AG20443 (cell line): ENCODE measurements around the gene TRAPPC14.

ENCODE experiments used
- DNase-seq: peaks from one replicate; pipeline ENCODE4 v3.0.0; 2012; ENCODE audit warnings: low spot score, mixed read lengths

Gene TRAPPC14

DNA sequence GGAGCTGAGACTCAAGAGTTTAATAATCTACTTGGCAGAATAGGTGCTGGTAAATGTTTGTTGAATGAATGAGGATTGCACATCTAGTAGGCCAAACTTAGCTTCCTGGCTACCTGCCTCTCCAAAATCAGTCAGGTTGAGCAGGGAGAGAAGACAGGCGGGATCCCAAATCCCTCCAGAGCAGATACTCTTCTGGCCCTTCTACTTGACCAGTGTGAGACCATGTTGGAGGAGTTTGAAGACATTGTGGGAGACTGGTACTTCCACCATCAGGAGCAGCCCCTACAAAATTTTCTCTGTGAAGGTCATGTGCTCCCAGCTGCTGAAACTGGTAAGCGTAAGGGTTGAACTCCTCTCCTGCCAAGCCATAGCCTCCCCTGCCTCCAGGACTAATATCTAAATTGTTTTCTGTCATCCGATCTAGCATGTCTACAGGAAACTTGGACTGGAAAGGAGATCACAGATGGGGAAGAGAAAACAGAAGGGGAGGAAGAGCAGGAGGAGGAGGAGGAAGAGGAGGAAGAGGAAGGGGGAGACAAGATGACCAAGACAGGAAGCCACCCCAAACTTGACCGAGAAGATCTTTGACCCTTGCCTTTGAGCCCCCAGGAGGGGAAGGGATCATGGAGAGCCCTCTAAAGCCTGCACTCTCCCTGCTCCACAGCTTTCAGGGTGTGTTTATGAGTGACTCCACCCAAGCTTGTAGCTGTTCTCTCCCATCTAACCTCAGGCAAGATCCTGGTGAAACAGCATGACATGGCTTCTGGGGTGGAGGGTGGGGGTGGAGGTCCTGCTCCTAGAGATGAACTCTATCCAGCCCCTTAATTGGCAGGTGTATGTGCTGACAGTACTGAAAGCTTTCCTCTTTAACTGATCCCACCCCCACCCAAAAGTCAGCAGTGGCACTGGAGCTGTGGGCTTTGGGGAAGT is 34.0 kb downstream of the TRAPPC14 start:
- DNase-seq: no peak

DNA sequence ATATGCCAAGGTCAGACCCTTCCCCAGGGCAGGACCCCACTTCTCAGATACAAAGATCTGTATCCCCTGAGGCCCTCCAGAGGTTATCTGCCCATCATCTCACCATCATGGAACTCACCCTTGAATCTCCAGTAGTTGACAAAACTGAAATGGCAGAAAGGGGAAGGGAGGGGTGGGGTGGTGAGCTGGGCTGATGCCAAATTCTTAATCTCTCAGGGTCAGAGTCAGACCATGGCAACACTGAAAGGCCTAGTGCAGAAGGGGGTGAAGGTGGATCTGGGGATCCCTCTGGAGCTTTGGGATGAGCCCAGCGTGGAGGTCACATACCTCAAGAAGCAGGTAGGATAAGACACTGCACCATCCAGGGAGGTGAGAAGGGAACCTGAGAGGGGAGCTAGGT is 36.0 kb downstream of the TRAPPC14 start:
- DNase-seq: no peak

DNA sequence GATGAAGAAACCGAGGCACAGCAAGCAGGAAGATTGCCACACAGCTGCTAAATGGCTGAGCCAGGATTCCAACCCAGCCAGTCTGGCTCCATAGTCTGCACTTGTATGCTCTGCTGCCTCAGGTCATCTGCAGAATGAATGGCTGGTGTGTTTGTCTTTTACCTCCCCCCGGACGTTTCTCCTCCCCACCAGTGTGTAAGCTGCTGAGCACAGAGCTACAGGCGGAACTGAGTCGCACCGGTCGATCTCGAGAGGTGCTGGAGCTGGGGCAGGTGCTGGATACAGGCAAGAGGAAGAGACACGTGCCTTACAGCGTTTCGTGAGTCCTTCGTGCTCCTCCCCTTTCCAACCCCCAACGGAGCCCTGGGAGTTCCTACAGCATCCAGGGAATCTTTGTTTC is 36.5 kb downstream of the TRAPPC14 start:
- DNase-seq: no peak

DNA sequence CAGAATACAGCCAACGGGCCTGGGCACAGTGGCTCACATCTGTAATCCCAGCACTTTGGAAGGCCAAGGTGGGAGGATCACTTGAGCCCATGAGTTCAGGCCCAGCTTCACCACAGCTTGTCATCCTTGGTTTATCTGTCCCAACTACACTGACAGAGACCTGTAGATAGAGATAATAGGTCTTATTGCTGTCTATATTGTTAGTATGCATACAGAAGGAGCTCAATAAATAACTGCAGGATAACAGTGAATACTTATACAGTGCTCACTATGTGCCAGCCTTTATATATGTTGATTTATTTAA is 37.8 kb downstream of the TRAPPC14 start:
- DNase-seq: no peak

DNA sequence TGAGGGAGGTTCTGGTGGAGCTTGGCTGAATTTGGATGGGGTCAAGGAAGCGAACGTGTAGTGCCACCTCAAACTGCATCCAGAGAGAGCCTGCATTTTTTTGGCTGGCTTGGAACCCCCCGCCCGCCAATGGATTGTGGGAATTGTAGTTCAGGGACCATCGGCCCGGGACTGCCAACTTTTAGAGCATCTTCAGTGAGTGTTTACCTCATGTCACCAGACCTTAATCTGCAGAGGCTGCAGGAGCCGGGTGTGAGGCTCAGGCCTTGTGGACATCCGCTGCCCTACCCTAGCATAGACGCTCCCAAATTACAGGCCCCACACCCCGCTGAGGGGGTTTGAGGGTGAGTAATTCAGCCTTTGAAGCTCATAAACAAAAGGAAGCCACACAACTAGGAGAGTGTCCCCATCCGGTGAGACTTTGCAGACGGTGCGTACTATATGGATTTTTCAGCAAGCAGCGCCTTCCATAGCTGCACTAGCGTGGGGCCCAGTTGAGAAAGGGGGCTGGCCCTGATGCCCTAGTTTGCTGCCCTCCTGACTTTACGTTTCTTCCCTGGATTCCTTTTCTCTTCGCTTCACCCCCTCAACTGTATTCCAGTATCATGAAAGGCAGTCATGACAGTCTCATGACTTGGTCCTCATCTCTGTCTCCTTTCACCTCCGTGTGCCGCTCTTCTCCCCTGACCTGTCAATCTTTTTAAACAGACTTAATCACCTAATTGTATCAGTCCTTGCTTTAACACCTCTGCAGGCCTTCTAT is 38.4 kb downstream of the TRAPPC14 start:
- peak; percentile 82 for DNase-seq

DNA sequence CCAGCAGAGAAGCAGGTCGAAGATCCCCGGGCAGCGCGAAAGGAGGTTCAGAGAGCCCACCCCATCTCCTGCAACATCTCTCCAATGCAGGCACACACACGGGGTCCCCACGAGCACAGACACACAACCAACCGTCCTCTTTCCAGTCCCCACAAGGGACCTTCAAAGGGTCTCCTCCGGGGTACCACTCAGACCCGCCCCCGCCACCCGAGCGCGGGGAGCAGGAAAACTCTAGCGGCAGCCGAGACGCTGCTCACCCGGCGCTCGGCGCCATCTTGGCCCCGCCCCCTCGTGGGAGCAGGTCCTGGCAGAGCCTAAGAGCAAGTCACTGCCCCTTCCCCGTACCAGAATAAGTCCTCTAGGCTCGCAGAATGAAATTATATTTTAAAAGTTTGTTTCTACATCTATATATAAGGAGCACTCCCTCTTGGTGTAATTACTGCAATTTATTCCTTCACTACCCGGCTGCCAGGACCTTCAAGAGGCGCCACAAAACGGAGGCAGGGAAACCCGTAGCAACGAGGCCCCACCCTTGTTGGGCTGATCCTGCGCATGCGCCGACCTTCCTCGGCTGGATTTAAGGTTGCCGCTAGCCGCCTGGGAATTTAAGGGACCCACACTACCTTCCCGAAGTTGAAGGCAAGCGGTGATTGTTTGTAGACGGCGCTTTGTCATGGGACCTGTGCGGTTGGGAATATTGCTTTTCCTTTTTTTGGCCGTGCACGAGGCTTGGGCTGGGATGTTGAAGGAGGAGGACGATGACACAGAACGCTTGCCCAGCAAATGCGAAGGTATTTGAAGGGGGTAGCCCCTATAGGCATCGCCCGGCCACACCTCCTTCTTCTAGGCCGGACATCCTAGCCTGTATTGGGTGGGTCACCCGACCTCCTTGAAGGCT is 39.2 kb downstream of the TRAPPC14 start, which contains the start of the genes CNPY4 and TAF6:
Gene CNPY4, plus strand, starts transcription at position 563 of the 898 bp plus-strand sequence. Its CDS starts 111 bp downstream, at position 674.
Gene TAF6, minus strand, starts transcription at position 287 of the 898 bp plus-strand sequence. CDS start 5,149 bp downstream, outside the sequence.
- DNase-seq: peak; percentile 100

DNA sequence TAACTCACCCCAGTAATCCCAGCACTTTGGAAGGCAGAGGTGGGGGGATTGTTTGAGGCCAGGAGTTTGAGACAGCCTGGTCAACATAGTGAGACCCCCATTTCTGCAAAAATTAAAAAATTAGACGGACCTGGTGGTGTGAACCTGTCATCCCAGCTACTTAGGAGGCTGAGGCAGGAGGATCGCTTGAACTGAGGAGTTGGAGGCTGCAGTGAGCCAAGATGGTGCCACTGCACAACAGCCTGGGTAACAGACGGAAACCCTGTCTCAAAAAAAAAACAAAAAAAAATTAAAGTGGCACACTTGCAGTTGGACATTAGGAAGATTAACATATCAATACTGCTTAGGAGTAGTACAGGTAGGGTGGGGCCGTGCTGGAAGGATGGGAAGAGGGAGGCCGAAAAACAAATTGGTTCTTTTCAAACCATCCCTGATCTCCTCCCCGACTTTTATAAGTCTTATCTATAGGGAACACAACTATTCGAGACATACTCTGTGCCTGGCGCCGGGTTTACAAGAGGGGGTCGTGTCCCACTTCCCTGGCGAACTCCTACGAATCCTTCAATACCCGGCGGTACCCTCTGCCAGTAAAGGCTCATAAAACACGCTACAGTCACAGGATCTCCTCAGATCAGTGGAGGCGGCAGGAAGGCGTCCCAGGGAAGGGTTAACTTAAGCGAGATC is 40.0 kb downstream of the TRAPPC14 start:
- DNase-seq: no peak

DNA sequence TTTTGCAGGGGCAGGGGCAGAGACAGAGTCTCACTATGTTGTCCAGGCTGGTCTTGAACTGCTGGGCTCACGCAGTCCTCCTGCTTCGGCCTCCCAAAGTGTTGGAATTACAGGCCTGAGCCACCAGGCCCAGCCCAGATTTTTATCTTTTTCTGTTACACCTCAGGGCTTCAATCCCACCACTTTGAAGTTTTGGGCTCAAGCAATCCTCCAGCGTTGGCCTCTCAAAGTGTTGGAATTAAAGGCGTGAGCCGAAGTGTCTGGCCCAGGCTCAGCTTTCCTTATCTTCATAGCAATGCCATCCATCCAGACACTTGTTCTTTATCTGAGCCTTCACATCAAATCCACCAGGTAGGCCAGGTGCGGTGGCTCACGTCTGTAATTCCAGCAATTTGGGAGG is 43.5 kb downstream of the TRAPPC14 start:
- DNase-seq: no peak

DNA sequence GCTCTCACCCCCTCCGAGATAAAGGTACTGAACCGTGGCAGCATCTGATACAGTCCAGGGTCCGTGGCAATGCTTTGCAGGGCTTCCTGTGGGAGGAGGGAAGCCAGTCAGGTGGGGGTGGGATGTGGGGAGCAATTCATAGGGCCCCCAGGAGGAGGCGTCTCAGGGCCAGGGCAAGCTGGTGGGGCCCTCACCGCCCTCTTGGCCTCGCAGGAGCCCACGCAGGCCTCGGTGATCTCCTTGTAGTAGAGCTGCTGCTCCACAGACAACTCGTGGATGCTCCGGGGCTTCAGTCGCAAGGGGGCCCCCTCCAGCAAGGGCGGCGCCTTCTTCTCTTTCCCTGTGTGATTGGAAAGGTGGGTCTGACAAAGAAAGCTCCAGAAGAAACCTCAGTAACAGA is 46.6 kb downstream of the TRAPPC14 start:
- DNase-seq: no peak

DNA sequence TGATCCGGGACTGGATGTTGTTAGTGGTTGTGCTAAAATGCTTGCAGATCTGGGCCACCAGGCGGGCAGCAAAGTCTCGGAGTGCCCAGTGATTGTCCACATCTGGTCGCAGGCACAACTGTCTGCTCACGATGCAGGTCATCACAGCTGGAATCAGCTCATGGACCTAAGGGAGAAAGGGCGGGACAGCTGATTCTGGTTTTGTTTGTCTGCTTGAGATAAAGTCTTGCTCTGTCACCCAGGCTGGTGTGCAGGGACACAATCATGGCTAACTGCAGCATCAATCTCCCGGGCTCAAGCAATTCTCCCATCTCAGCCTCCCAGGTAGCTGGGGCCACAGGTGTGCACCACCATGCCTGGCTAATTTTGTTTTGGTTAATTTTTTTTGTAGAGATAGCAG is 47.4 kb downstream of the TRAPPC14 start:
- DNase-seq: no peak

DNA sequence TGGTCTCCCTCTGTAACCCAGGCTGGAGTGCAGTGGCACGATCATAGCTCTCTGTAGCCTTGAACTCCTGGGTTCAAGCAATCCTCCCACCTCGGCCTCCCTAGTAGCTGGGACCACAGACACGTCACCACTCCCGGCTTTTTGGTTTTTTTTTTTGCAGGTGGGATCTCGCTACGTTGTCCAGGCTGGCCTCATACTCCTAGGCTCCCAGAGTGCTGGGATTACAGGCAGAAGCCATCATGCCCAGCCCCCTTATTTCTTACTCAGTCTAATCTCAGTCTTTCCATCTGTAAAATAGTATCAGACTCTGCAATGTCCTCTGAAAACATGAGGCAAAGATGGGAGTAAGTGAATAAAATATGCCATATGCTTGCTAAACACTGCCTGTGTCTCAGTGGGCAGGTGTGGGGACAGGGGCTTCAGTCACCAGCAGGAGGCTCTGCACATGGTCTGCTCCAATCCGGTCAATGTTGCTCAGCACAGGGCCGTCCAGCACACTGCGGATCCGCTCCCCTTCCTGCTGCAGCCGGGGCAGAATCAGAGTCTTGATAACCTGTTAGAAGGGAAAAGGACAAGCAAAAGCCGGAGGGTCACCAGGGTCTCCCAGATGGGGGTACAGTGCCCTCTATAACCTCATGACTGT is 48.9 kb downstream of the TRAPPC14 start:
- no peak for DNase-seq

DNA sequence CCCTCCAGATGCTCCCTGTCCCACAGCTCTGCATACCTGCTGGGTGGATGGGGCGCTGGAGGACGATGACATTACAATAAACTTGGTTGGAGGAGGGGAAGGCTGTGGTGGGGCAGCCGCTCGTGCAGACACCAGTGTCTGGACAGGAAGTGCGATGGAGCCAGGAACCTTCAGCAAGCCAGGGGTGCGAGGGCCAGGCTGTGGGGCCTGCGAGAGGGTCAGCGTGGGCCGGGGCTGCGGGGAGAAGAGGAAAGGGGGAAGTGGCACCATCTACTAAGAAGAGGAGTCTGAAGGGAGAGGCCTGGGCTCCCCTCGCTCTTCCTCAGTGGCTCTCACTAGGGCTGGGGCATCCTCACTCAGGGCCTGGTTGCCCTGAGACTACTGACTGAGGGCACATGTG is 50.6 kb downstream of the TRAPPC14 start:
- DNase-seq: no peak

DNA sequence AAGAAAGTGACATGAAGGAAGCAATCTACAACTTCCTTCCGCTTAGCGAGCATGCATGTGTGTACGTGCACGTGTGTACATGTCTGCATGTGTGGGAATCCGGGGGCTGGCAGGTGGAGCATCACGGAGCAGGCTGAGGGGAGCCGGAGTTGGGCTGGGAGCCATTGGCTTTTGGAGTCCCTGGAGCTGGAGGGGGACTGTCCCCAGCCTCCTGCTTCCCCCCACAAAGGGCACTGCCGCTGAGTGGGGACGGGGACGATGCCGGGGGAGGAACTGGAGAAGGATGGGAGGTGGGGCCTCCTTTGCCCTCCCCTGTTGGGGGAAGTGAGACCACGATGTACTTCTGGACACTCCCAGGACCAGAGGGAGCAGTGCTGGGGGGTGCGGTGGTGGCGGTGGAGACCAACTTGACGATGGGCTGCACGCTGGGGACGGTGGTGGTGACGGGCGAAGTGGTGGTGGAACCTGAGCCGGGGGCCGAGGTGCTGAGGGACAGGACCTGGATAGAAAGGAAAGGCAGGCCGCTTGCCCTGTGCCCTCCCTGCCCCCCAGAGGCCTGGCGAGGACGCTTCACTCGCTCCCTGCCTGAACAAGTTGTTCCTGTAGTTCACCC is 51.3 kb downstream of the TRAPPC14 start:
- DNase-seq: no peak

DNA sequence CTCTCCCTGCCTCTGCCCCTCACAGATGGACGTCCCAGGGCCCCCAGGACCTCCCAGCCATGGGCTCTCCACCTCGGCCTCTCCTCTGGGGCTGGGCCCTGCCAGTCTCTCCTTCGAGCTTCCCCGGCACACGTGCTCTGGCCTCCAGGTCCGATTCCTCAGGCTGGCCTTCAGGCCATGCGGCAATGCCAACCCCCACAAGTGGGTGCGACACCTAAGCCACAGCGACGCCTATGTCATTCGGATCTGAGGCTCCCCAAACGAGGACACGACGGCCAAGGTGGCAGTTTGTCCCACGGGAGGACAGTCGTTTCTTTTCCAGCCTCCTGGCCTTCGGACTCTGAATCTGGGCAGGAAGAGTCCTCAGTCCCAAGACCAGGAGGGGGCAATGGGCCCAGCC is 51.9 kb downstream of the TRAPPC14 start:
- DNase-seq: no peak

DNA sequence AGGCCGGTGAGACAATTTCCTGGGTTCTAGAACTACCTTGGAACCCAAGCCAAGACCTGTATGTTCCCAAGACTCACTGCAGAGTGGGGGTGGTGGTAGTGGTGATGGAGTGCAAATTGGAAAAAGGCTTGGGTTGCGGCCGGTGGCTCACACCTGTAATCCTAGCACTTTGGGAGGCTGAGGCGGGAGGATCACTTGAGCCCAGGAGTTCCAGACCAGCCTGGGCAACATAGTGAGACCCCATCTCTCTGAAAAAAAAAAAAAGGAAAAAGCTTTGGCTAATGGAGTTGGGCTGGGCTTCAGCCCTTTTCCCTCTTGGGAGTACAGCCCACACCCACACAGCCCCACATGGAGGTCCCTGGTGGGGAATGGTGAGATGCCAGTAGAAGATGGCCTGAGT is 53.0 kb downstream of the TRAPPC14 start:
- no peak for DNase-seq
